Measurements from ENCODE around the gene MOSMO.

MOSMO gene

DNA sequence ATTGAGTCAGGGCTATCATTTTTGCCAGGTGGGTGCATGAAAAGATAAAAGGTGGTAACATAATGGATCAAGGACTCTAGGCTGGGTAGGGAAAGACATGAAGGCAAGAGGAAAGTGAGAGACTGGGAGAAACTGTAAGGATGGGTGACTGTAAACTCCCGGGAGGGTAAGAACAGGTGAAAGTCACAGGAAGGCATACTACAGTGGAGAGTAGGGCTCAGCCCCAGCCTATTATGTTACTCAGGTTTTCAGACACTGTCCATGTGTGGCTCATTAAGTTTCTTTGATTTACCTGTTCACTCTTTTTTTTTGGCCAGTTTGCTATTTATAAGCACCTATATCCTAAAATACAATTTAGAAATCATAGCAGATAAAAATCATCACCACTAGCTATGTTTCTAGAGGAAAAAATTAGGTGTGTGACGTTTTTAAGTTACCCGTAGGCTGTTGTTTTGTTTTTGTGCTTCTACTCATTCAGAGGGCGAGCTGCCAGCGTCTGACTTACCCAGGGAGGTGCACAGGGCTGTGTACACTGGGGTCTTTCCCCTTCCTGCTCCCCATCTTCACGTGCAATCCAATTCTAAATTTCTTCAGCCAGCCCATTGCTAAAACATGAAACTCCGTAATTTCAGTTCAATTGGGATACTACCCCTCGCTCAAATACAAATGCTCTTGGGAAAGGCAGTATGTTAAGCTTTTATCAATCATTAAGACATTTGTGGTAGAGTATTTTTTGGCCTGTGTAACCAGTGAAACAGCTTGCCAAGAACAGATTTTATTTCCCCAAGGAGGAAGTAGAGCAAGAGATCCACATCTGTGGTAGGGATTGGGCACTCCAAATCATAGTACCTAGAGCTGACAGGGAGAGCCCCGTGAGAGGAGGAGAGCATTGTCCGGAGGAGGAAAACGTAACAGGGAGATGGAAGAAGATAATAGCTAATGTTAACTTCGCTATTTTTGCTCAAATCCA, 62.7 kb downstream of the MOSMO start:
- Histone ChIP-seq H3K27ac (ENCODE audit: low read length) (no peak overlapping the region), H3K4me2 (ENCODE audit: insufficient read depth, low read length) (no peak overlapping the region), H4K20me1 (ENCODE audit: insufficient read depth, low read length) (no peaks in the 10 kb centered on the region; the same call in 1 of the 2 replicates), H3K4me3 (ENCODE audit: low read depth in 1 of 2, low read length in 2 of 2) (no peak overlapping the region), H3K36me3 (ENCODE audit: insufficient read depth, low read length) (peaks cover 3% of the 10 kb centered on the region; the same call in 1 of the 2 replicates), H3K9ac (ENCODE audit: low read depth, low read length) (no peak overlapping the region), H2AFZ (ENCODE audit: low read depth, low read length) (no peak overlapping the region), H3K79me2 (ENCODE audit: insufficient read depth, low read length) (no peaks in the 10 kb centered on the region), H3K27me3 (ENCODE audit: insufficient read depth, low read length, poor library complexity) (no peaks in the 10 kb centered on the region), H3K4me1 (ENCODE audit: insufficient read depth, low read length) (no peaks in the 10 kb centered on the region), H3K9me3 (ENCODE audit: insufficient read depth, low read length, severe bottlenecking) (peaks cover 13% of the 10 kb centered on the region)
- no peak for DNase-seq
- TF ChIP-seq, protein P1, sequence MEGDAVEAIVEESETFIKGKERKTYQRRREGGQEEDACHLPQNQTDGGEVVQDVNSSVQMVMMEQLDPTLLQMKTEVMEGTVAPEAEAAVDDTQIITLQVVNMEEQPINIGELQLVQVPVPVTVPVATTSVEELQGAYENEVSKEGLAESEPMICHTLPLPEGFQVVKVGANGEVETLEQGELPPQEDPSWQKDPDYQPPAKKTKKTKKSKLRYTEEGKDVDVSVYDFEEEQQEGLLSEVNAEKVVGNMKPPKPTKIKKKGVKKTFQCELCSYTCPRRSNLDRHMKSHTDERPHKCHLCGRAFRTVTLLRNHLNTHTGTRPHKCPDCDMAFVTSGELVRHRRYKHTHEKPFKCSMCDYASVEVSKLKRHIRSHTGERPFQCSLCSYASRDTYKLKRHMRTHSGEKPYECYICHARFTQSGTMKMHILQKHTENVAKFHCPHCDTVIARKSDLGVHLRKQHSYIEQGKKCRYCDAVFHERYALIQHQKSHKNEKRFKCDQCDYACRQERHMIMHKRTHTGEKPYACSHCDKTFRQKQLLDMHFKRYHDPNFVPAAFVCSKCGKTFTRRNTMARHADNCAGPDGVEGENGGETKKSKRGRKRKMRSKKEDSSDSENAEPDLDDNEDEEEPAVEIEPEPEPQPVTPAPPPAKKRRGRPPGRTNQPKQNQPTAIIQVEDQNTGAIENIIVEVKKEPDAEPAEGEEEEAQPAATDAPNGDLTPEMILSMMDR (IDR thresholded peaks at IDR 0.05; ENCODE audit: borderline replicate concordance, extremely low read depth, low read length, poor library complexity, severe bottlenecking) = no peak
- TF ChIP-seq EZH2 (IDR thresholded peaks at IDR 0.05; ENCODE audit: borderline replicate concordance, low read depth, low read length, severe bottlenecking) = no peak
- ATAC-seq (ENCODE audit: insufficient read depth, low read depth) = no peak

DNA sequence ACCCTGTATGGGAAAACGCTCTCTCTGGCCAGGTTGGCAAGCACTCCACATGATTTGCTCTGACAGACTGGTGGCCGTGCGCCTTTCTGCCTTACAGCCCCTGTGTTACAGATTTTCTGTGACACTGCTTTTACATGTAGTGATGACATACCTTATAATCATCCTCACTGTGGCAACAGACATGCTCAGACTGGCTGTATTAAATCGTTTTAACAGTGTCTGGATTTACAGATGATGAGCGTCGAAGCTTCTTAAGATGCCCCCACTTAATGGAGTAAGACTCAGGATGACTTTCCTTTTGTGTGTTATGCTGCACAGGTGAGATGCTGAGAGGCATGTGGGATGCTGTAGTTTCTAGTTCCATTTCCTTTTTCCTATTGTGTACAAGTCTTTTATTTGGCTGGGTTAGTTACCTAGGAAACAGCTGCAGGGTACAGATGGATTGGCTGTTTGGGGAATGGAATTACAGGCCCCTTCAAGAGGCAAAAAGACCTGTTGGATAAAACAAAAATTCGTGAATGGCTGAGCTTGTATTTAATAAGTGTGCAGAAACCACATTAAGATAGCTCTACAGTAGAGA, 63.5 kb downstream of the MOSMO start:
- H3K36me3 ChIP-seq (ENCODE audit: insufficient read depth, low read length) = no peaks in the 10 kb centered on the region; the same call in 1 of the 2 replicates
- no peaks in the 10 kb centered on the region; the same call in 1 of the 2 replicates for H4K20me1 ChIP-seq (ENCODE audit: insufficient read depth, low read length)
- DNase-seq (no peak), ATAC-seq (ENCODE audit: insufficient read depth, low read depth) (no peak)
- no peak overlapping the region for H3K4me3 ChIP-seq (ENCODE audit: low read depth in 1 of 2, low read length in 2 of 2)
- H3K9ac ChIP-seq (ENCODE audit: low read depth, low read length) = no peak overlapping the region
- H2AFZ ChIP-seq (ENCODE audit: low read depth, low read length) = no peak overlapping the region
- no peaks in the 10 kb centered on the region for H3K4me1 ChIP-seq (ENCODE audit: insufficient read depth, low read length)
- peaks cover 7% of the 10 kb centered on the region for H3K9me3 ChIP-seq (ENCODE audit: insufficient read depth, low read length, severe bottlenecking)
- no peak overlapping the region for H3K27ac ChIP-seq (ENCODE audit: low read length)
- no peaks in the 10 kb centered on the region for H3K79me2 ChIP-seq (ENCODE audit: insufficient read depth, low read length)
- no peak for TF ChIP-seq EZH2 (IDR thresholded peaks at IDR 0.05; ENCODE audit: borderline replicate concordance, low read depth, low read length, severe bottlenecking)
- TF ChIP-seq, protein P1 (IDR thresholded peaks at IDR 0.05; ENCODE audit: borderline replicate concordance, extremely low read depth, low read length, poor library complexity, severe bottlenecking) = no peak
- H3K27me3 ChIP-seq (ENCODE audit: insufficient read depth, low read length, poor library complexity) = no peaks in the 10 kb centered on the region
- no peak overlapping the region for H3K4me2 ChIP-seq (ENCODE audit: insufficient read depth, low read length)

DNA sequence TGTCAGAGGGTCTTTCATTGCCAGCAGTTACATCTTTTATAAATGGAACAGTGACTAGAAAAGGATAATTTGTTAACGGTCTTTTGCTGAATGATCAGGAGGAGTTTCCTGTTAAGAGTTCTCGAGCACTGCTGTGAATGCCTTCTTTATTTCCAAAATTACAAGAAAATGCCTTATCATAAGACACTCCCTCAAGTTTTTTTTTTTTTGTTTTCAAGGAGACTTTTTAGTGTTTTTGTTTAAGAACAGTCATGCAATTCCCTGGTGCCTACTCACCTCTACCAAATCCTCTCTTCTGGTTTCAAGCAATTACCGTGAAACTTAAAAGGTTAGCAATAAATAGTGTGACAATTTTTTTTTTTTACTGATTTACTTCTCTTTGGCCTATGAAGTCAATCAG, 65.4 kb downstream of the MOSMO start:
- DNase-seq = no peak
- Histone ChIP-seq H4K20me1 (ENCODE audit: insufficient read depth, low read length) (no peaks in the 10 kb centered on the region; the same call in 1 of the 2 replicates), H3K79me2 (ENCODE audit: insufficient read depth, low read length) (no peaks in the 10 kb centered on the region), H3K36me3 (ENCODE audit: insufficient read depth, low read length) (no peaks in the 10 kb centered on the region), H3K27me3 (ENCODE audit: insufficient read depth, low read length, poor library complexity) (no peaks in the 10 kb centered on the region), H3K4me3 (ENCODE audit: low read depth in 1 of 2, low read length in 2 of 2) (no peak overlapping the region), H3K9ac (ENCODE audit: low read depth, low read length) (no peak overlapping the region), H2AFZ (ENCODE audit: low read depth, low read length) (no peak overlapping the region), H3K27ac (ENCODE audit: low read length) (no peak overlapping the region), H3K9me3 (ENCODE audit: insufficient read depth, low read length, severe bottlenecking) (no peaks in the 10 kb centered on the region), H3K4me1 (ENCODE audit: insufficient read depth, low read length) (no peaks in the 10 kb centered on the region), H3K4me2 (ENCODE audit: insufficient read depth, low read length) (no peak overlapping the region)
- TF ChIP-seq, protein P1 (IDR thresholded peaks at IDR 0.05; ENCODE audit: borderline replicate concordance, extremely low read depth, low read length, poor library complexity, severe bottlenecking) = no peak
- no peak for TF ChIP-seq EZH2 (IDR thresholded peaks at IDR 0.05; ENCODE audit: borderline replicate concordance, low read depth, low read length, severe bottlenecking)
- ATAC-seq (ENCODE audit: insufficient read depth, low read depth) = no peak

All from DND-41 (cell line).